Astrocyte (in vitro differentiated cells and primary cell): ENCODE results near the gene RCOR1.
"Not testable (repeated sequence)": the region's sequence is repeated elsewhere in the genome, so short reads cannot be mapped to it uniquely, and the experiment has no call there.

ENCODE experiments used
- EZH2 ChIP-seq: IDR thresholded peaks from 2 replicates; pipeline ENCODE4 v1.6.1; 2012; ENCODE audit warnings: mild to moderate bottlenecking, low read length, inconsistent platforms; ENCODE audit not compliant: insufficient read depth
- TF ChIP-seq, protein P1 (sequence below): IDR thresholded peaks from 2 replicates; pipeline ENCODE4 v1.5.1; 2011; ENCODE audit warnings: low read depth, mild to moderate bottlenecking, inconsistent platforms, low read length, moderate library complexity; ENCODE audit not compliant: insufficient read depth

DNA sequence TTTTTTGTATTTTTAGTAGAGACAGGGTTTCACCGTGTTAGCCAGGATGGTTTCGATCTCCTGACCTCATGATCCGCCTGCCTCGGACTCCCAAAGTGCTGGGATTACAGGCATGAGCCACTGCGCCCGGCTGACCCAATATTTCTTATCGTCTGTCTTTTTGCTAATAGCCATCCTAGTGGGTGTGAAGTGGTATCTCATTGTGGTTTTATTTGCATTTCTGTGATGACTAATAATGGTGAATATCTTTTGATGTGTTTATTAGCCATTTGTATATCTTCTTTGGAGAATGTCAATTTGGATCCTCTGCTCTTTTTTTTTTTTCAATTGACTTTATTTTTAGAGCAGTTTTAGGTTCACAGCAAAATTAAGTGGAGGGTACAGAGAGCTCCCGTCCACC is 19.3 kb upstream of the RCOR1 start:
- TF ChIP-seq, protein P1, sequence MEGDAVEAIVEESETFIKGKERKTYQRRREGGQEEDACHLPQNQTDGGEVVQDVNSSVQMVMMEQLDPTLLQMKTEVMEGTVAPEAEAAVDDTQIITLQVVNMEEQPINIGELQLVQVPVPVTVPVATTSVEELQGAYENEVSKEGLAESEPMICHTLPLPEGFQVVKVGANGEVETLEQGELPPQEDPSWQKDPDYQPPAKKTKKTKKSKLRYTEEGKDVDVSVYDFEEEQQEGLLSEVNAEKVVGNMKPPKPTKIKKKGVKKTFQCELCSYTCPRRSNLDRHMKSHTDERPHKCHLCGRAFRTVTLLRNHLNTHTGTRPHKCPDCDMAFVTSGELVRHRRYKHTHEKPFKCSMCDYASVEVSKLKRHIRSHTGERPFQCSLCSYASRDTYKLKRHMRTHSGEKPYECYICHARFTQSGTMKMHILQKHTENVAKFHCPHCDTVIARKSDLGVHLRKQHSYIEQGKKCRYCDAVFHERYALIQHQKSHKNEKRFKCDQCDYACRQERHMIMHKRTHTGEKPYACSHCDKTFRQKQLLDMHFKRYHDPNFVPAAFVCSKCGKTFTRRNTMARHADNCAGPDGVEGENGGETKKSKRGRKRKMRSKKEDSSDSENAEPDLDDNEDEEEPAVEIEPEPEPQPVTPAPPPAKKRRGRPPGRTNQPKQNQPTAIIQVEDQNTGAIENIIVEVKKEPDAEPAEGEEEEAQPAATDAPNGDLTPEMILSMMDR: not testable (repeated sequence)
- TF ChIP-seq EZH2: not testable (repeated sequence)
